Breast epithelium (tissue), 3 donors: Measurements from ENCODE around the gene ST6GALNAC3.

Source experiments
- POLR2A ChIP-seq: fragments of 450-650 bp; IDR thresholded peaks from one replicate; pipeline ENCODE4 v1.6.1; 2016; ENCODE audit warnings: antibody characterized with exemption, mild to moderate bottlenecking, moderate library complexity
- POLR2AphosphoS5 ChIP-seq, 3 donors: sonication (generic); formaldehyde crosslinking; IDR thresholded peaks; one replicate each; pipeline ENCODE4 v1.6.1; 2017; ENCODE audit warnings: antibody characterized with exemption in 3 of 3
- TF ChIP-seq, protein P1 (sequence below), 3 donors: fragments of 450-650 bp; IDR thresholded peaks; one replicate each; pipeline ENCODE4 v1.5.1; 2016 to 2017; ENCODE audit warnings: antibody characterized with exemption in 3 of 3, mild to moderate bottlenecking in 3 of 3, moderate library complexity in 3 of 3

DNA sequence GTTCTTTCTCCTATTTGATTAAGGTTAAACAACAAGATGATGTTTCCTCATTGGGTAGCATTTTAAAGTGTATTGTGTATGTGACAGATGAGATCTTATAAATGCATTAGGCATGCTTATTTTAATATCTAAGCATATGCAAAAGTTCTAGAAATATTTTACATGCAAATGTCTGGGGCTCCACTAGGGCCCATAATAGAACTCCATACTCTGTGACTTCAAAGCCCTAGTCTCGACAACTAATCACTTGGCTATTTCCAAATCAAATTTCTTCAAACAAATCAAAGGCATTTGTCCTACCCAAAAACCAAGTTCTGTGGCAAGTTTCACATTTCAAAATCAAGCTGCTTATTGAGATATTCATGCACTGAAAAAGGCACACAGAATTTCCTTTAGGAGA lies 407.1 kb downstream of the ST6GALNAC3 start:
- TF ChIP-seq POLR2AphosphoS5 (IDR thresholded peaks at IDR 0.05) (no peak), POLR2A (no peak)
- TF ChIP-seq, protein P1, sequence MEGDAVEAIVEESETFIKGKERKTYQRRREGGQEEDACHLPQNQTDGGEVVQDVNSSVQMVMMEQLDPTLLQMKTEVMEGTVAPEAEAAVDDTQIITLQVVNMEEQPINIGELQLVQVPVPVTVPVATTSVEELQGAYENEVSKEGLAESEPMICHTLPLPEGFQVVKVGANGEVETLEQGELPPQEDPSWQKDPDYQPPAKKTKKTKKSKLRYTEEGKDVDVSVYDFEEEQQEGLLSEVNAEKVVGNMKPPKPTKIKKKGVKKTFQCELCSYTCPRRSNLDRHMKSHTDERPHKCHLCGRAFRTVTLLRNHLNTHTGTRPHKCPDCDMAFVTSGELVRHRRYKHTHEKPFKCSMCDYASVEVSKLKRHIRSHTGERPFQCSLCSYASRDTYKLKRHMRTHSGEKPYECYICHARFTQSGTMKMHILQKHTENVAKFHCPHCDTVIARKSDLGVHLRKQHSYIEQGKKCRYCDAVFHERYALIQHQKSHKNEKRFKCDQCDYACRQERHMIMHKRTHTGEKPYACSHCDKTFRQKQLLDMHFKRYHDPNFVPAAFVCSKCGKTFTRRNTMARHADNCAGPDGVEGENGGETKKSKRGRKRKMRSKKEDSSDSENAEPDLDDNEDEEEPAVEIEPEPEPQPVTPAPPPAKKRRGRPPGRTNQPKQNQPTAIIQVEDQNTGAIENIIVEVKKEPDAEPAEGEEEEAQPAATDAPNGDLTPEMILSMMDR (IDR thresholded peaks at IDR 0.05): no peak
